OCI-LY3 (cell line): ENCODE data around the gene FBN3.

Source experiments
- EZH2phosphoT487 ChIP-seq: fragments of 200-600 bp; shearing (Covaris generic); IDR thresholded peaks from 2 replicates; pipeline ENCODE4 v1.6.1; 2018; ENCODE audit warnings: antibody characterized with exemption, mixed run types, low read depth
- TF ChIP-seq, protein P1 (sequence below): fragments of 200-600, 300-600 bp; sonication (generic); IDR thresholded peaks from 2 replicates; pipeline ENCODE4 v1.5.1; 2014; ENCODE audit warnings: antibody characterized with exemption, low read length, low read depth

DNA sequence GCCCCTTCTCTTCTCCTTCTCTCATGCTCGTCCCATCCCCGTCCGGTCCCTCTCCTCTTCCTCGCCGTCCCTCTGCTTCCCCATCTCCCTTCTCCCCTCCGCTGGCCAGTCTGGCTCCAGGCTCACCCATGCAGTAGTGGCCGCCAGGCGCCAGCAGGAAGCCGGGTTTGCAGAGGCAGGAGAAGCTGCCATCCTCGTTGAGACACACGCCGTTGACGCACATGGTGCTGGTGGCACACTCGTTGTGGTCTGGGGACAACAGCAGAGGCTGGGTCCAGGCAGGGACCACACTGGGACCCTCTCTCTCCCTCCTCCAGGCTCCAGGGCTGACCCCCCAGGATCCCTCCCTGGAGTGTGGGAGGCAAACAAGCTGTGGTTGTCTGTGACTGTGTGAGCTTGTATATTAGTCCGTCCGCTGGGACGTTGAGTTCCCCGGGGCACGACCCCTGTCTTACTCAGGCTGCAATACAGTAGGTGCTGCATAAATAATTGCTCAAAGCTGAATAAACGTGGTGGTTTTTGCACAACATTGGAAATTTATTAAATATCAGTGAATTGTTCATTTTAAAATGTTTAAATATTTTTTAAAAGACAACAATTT is 16.4 kb downstream of the FBN3 start:
- TF ChIP-seq, protein P1, sequence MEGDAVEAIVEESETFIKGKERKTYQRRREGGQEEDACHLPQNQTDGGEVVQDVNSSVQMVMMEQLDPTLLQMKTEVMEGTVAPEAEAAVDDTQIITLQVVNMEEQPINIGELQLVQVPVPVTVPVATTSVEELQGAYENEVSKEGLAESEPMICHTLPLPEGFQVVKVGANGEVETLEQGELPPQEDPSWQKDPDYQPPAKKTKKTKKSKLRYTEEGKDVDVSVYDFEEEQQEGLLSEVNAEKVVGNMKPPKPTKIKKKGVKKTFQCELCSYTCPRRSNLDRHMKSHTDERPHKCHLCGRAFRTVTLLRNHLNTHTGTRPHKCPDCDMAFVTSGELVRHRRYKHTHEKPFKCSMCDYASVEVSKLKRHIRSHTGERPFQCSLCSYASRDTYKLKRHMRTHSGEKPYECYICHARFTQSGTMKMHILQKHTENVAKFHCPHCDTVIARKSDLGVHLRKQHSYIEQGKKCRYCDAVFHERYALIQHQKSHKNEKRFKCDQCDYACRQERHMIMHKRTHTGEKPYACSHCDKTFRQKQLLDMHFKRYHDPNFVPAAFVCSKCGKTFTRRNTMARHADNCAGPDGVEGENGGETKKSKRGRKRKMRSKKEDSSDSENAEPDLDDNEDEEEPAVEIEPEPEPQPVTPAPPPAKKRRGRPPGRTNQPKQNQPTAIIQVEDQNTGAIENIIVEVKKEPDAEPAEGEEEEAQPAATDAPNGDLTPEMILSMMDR: no peak
- TF ChIP-seq EZH2phosphoT487: no peak
